SKM-1 (cell line): Measurements from ENCODE around the gene SSPN.

Experiments
- DNase-seq: peaks from one replicate; lab custom pipeline; 2025; ENCODE audit not compliant: unreplicated experiment; lab: John Stamatoyannopoulos, UW

The SSPN gene

DNA sequence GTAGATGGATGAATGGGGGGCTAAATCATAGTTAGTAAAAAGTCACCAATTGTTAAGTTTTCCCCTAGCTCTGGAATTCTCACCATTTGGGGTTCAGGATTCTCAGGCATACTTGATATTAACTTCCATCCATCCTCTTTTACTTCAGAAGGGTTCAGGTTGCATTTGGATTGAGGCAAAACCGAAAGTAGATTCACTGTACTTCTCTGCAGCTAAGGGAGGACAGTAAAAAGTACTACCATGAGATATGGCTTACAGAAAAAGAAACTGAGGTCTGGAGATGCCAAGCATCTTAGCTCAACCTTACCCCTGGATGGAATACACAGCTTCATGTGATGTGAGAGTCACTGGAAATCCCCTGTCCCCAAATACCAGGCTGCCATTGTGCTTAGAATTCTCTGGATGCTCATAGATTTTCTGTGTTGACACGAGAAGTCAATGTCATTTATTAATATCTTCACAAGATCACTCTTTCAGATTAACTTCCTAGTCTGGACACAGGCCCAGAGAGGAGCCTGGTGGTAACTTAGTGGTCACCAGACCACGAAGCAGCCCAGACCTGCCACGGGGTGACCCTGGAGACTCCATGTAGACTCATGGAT, 87.1 kb downstream of the SSPN start:
- no peak for DNase-seq

GRCh38 chr12:26283046-26283445, 87.7 kb downstream of the SSPN start:
- no peak for DNase-seq

DNA sequence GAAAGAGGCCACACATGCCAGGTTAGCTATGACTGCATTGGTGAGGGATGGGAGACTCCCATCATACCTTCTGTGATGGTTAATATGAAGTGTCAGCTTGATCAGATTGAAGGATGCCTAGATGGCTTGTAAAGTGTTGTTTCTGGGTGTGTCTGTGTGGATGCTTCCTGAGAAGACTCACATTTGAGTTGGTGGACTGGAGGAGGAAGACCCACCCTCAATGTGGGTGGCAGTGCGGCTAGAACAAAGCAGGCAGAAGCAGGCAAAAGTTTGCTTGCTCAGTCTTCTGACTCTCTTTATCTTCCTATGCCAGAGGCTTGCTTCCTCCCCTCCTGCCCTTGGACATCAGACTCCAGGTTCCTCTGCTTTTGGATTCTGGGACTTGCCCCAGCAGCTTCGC, 88.2 kb downstream of the SSPN start:
- no peak for DNase-seq

GRCh38 chr12:26285401-26285800, 90.0 kb downstream of the SSPN start:
- no peak for DNase-seq

DNA sequence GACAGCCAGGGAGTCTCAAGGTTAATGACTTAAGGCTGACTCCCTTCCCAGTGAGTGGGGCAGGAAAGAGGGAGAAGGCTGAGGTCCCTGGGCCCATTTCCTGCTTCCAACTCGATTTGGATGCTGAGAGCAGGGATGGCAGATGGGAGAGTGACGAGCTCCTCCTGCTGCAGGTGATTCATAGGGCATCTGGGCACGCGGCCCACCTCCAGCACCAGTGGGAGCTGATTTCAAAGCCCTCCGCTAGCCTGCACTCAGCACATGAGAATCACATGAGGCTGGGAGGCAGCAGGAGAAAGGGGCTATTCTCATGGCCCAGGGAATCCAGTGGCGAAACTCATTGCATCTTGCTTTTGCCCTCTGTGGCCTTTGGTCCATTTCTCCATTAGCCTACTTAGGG, 90.8 kb downstream of the SSPN start:
- no peak for DNase-seq

GRCh38 chr12:26287671-26288381, 92.5 kb downstream of the SSPN start:
- no peak for DNase-seq

- DNase-seq = no peak
These were observed 95.2 kb downstream of the SSPN start for GRCh38 chr12:26290565-26290964.

- no peak for DNase-seq
These were observed 97.2 kb downstream of the SSPN start for GRCh38 chr12:26292596-26292995.

- no peak for DNase-seq
These were observed 98.2 kb downstream of the SSPN start for GRCh38 chr12:26293612-26294011.

DNA sequence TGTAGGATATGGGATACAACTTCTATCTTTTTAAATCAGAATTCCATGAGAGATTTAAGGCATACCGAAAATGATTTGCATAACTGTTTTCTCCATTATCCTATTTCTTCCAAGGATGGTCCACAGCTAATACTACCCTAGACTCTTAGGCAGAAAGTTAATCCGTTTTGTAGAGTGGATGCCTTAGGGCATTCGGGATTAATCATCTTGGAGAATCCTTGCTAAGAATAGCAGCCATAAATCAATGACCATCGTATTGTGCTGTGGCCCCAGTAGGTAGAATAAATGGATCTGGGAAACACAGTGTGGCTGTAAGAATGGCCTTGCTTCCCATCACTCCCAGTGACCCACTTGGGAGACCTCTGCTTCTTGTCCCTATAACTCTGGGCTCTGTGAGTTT, 99.6 kb downstream of the SSPN start:
- DNase-seq = no peak

DNA sequence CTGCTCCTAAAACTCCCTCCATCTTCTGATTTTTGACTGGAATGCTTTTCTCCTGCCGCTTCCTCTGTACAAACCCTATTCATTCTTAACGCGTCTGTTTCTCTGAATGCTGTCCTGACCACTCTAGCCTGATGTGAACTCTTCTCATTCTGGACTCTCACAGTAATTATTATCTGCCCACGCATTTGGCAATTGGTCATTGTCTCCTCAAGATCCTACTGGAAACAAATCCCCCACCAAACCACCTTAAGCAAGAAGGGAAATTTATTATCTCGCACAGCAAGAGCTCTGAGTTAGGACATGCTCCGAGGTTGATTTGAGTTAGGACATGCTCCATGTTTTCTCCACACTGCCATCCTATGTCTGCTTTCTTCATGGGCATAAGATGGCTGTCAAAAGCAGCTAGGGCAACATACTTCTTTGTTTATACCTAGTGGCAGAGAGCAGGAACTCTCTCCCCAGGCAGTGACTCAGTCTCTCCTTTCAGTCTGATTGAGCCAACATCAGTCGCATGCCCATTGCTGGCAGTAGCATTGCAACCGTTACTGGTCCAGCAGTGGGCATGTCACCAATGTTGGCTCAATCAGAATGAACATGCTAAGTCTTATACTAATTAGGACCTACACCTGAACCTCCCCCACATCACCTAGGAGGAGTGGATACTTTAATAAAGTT, 102.2 kb downstream of the SSPN start:
- no peak for DNase-seq

DNA sequence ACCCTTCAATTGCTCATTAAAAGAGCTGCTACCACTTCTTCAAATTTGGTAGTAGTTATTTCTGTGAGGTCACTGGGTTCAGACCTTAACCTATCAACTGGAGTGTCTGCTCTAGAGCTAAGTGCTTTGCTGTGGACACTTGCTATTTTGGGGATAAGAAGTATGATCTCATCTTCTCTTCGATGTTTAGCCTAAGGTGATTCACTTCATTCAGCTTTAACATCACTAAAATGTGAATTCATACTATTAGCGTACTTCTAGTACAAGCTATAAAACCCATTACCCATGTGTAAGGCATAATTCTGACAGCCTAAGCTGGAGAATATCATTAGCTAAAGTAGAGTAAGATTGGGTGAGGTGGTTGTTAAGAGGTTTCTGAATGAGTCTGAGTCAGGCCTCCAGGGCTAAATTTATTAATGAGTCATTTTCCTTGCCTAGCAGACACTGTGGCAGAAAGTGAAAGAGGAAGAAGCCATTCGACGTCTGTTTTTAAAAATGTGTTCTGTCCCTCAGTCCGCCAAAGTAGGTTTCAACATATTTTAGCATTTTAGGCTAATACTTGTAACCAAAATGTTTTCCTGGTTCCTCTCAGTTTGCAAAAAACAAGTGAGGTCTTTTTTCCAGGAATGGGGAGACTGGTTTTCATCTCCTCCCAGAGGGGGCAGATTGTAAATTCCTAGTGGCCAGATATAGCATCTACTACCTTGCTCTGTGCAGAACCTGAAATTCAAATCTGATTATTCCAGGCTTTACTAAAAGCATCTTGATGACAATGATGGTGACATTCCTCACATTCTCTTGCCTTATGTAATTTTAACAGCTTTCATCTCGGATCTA, 103.6 kb downstream of the SSPN start:
- DNase-seq = peak; percentile 28

DNA sequence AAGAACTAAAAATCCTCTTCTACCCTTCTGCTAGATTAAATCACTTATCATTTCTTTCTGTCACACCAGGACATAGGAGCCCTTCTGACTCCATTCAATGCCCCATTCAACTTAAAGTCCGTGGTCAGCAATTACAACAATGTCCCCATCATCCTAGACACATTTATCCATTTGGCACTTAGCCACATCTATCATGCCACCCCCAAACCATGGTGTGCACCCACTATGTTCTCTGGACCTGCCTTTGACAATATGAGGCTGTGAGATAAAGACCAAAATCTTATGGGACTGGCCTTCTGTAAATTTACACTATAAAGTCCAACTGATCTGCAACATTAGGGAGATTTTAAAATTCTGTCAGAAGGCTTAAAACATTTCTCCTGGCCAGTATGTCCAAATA, 104.4 kb downstream of the SSPN start:
- DNase-seq = no peak
